Hindlimb muscle (tissue), 1 donor: ENCODE results near the gene GPC5. TPM values are rescaled to one million over a fixed set of nuclear protein-coding genes. Genes with fewer than 3 reads are reported as not detected.

ENCODE experiments used
- DNase-seq: peaks from one replicate; pipeline ENCODE4 v3.0.0-alpha.2; 2013
- polyA plus RNA-seq: library from polyadenylated mRNA; unstranded; fragments of 120-200 nt; gene quantifications from one replicate; pipeline ENCODE4 v1.2.1, GENCODE V29; 2013; ENCODE audit not compliant: insufficient read length

The GPC5 gene
- polyA plus RNA-seq, 1 donor = 0.48 TPM

- DNase-seq = no peak
Observed at GRCh38 chr13:92912629-92913028, 1514.2 kb downstream of the GPC5 start.

GRCh38 chr13:92913840-92914239, 1515.4 kb downstream of the GPC5 start:
- DNase-seq = no peak

Other genes starting within 250 kb of the GPC5 start
- 2.7 TPM for gene MIR17HG, start 50.9 kb upstream of the GPC5 start, polyA plus RNA-seq